ENCODE results near the gene FRMD1. TPM values are rescaled to one million over a fixed set of nuclear protein-coding genes. Genes with fewer than 3 reads are reported as not detected.

FRMD1 gene
- total and polyA plus RNA-seq, 2 of the 8 experiments (the other 6 are each of a cell fraction or from before 2014, with no cell fraction given), result 0.36 TPM; not detected in 1

DNA sequence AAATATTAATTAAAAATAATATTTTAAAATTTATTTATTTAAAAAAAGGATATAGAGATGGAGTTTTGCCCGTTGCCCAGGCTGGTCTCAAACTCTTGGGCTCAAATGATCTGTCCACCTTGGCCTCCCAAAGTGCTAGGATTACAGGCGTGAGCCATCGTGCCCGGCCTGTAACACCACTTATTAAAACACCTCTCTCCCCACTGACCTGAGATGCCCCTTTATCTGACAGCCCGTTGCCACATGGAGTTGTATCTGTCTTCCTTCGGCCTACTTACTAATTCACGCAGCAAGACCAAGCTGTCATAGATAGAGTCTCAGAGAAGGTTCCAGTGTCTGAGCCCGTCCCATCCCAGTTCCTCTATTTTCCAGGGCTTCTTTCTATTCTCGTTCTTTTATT is 50.8 kb downstream of the FRMD1 start:
- H3K27ac ChIP-seq (ENCODE audit: low read depth, low read length), result no peak overlapping the region
- CTCF ChIA-PET (ENCODE audit: partially characterized antibody), result interaction anchor here (2.0 kb wide), 1 partner anchor 7 kb away, joined by 7 read pairs; no protein-coding TSS in a partner anchor

More for the DNA sequence above, 50.8 kb downstream of the FRMD1 start:
- no peak overlapping the region for H2BK120ac ChIP-seq (replicated peaks; ENCODE audit: low read depth, low read length)
- no peak overlapping the region for H2AK5ac ChIP-seq (ENCODE audit: low read depth, low read length)
- H3K79me2 ChIP-seq (ENCODE audit: control insufficient read depth in 1 of 2, insufficient read depth in 2 of 2, low read length in 2 of 2), result no peaks in the 10 kb centered on the region
- no peak overlapping the region for H3K4ac ChIP-seq (replicated peaks; ENCODE audit: insufficient read length, low read depth, low read length)
- H2BK15ac ChIP-seq (ENCODE audit: low read length), result no peak overlapping the region
- H3K27me3 ChIP-seq (replicated peaks in 1 of 4; ENCODE audit: control insufficient read depth in 3 of 4, extremely low read depth in 1 of 4, insufficient read depth in 3 of 4, low read length in 3 of 4), result no peaks in the 10 kb centered on the region
- no peak overlapping the region for H3K14ac ChIP-seq (ENCODE audit: insufficient read length)
- H3K9ac ChIP-seq (replicated peaks in 1 of 4; ENCODE audit: extremely low read depth in 1 of 4, low read depth in 3 of 4, low read length in 3 of 4), result no peak overlapping the region
- no peaks in the 10 kb centered on the region for H3K79me1 ChIP-seq (ENCODE audit: low read depth, low read length)
- TF ChIP-seq EP300 (IDR thresholded peaks at IDR 0.05; ENCODE audit: borderline replicate concordance in 1 of 2, low read depth in 2 of 2, low read length in 2 of 2), result no peak
- TF ChIP-seq, protein P1, sequence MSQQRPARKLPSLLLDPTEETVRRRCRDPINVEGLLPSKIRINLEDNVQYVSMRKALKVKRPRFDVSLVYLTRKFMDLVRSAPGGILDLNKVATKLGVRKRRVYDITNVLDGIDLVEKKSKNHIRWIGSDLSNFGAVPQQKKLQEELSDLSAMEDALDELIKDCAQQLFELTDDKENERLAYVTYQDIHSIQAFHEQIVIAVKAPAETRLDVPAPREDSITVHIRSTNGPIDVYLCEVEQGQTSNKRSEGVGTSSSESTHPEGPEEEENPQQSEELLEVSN (IDR thresholded peaks at IDR 0.05), result no peak
- no peak for TF ChIP-seq KDM1A (IDR thresholded peaks at IDR 0.05; ENCODE audit: borderline replicate concordance, low read length)
- no peak for TF ChIP-seq JUND (IDR thresholded peaks at IDR 0.05; ENCODE audit: low read length)
- TF ChIP-seq EGR1 (IDR thresholded peaks at IDR 0.05; ENCODE audit: borderline replicate concordance, low read depth, low read length), result no peak
- TF ChIP-seq SP1 (IDR thresholded peaks at IDR 0.05; ENCODE audit: low read depth, low read length), result no peak
- H3K23ac ChIP-seq (ENCODE audit: insufficient read length), result no peak overlapping the region
- no peak overlapping the region for H3K4me2 ChIP-seq (ENCODE audit: insufficient read depth in 1 of 2, low read depth in 2 of 2, low read length in 2 of 2)
- no peaks in the 10 kb centered on the region for H3K9me3 ChIP-seq (ENCODE audit: insufficient read depth in 2 of 2, low read depth in 1 of 2, low read length in 1 of 2)
- H2AFZ ChIP-seq (ENCODE audit: low read length), result no peak overlapping the region
- DNase-seq (ENCODE audit: low read depth in 1 of 2, low spot score in 2 of 2), result no peak
- 95% methylated on average over 9 of the region's 9 CpGs; no CpG with 5 or more reads in 1 of the 2 experiments for WGBS, 2 experiments (ENCODE audit: extremely low coverage in 1 of 2, insufficient coverage in 1 of 2, insufficient read length in 1 of 2, insufficient replicate concordance in 2 of 2, low coverage in 1 of 2, low lambda C conversion rate in 2 of 2, missing lambda C conversion rate in 1 of 2)
- no peak overlapping the region for H3K18ac ChIP-seq (ENCODE audit: extremely low read depth, low read length)
- H3K36me3 ChIP-seq (ENCODE audit: control insufficient read depth in 2 of 4, insufficient read depth in 4 of 4, low read length in 3 of 4), result no peaks in the 10 kb centered on the region
- no peak overlapping the region for H3K56ac ChIP-seq (replicated peaks; ENCODE audit: insufficient read length, low read depth, low read length)
- H4K8ac ChIP-seq (ENCODE audit: extremely low read depth, insufficient read depth, low read length), result no peak overlapping the region
- no peak overlapping the region for H2BK5ac ChIP-seq (ENCODE audit: low read depth, low read length)
- POLR2A ChIA-PET (ENCODE audit: partially characterized antibody), result no interaction called here
- H4K20me1 ChIP-seq (replicated peaks in 1 of 2; ENCODE audit: control insufficient read depth in 1 of 2, insufficient read depth in 2 of 2, low read length in 2 of 2), result no peaks in the 10 kb centered on the region
- H3K4me3 ChIP-seq (ENCODE audit: extremely low read depth in 1 of 4, insufficient read depth in 2 of 4, low read depth in 3 of 4, low read length in 4 of 4), result no peak overlapping the region
- H4K91ac ChIP-seq (replicated peaks; ENCODE audit: insufficient read length, low read length), result no peak overlapping the region
- H3K23me2 ChIP-seq (ENCODE audit: low read depth, low read length), result no peaks in the 10 kb centered on the region
- no peak for FAIRE-seq
- peaks cover 0 to 2% (median 0%) of the 10 kb centered on the region in 4 experiments; a peak in 2 of 7 replicates for H3K4me1 ChIP-seq (replicated peaks in 1 of 4; ENCODE audit: control insufficient read depth in 3 of 4, insufficient read depth in 4 of 4, low read length in 3 of 4)
- no peak overlapping the region for H4K5ac ChIP-seq (ENCODE audit: insufficient read length, low read depth, low read length)
- no peak overlapping the region for H2BK12ac ChIP-seq (ENCODE audit: low read depth, low read length)
- H2BK20ac ChIP-seq (ENCODE audit: low read length), result no peak overlapping the region
